ENCODE results near the gene RCOR1. TPM values are rescaled to one million over a fixed set of nuclear protein-coding genes. Genes with fewer than 3 reads are reported as not detected.
"Not testable (repeated sequence)": the region's sequence is repeated elsewhere in the genome, so short reads cannot be mapped to it uniquely, and the experiment has no call there.

Gene RCOR1
- total and polyA plus RNA-seq, 2 of the 4 experiments (the other 2 are of a cell fraction), result 9.0 to 11.2 TPM

DNA sequence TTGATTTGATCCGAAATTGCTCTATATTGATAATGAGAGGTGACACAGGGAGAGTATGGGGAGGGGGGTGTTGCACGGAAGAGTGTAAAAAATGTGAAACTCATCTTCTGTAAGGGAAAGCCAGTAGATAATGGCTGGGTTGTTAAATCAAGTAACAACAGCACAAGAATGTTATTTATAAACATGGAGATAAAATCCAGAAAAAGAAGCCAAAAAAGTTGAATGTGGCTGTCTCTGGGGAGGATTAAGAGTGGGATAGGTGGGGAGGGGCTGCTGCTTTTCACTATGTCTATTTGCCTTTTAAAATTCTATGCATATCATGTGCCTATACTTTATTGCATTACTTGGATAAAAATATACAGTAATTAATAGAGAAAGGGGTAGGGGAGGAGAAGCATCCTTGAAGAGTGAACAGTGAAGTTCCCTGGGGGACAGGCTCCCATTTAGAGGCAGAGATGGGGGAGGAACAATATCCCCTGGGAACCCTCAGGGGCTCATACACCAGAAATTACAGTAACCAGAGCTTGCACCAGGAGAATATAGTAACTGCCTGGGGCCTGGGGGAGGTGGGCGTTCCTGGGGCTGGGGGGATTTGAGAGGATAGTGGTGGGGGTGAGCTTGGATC, 43.7 kb upstream of the RCOR1 start:
- Histone ChIP-seq H2AFZ (replicated peaks; ENCODE audit: low read length, poor library complexity) (no peak overlapping the region), H3K9ac (ENCODE audit: low read depth, low read length) (no peak overlapping the region), H3K36me3 (ENCODE audit: control insufficient read depth, insufficient read depth, low read length) (no peaks in the 10 kb centered on the region), H2AK9ac (replicated peaks; ENCODE audit: low read depth, low read length, poor library complexity) (no peak overlapping the region), H2AK5ac (ENCODE audit: low read depth, low read length) (no peak overlapping the region), H4K8ac (ENCODE audit: low read depth in 2 of 2, low read length in 2 of 2) (no peak overlapping the region), H2BK15ac (ENCODE audit: low read depth, low read length) (no peak overlapping the region), H3K23ac (ENCODE audit: low read depth, low read length) (no peak overlapping the region), H2BK5ac (ENCODE audit: low read depth, low read length, poor library complexity, severe bottlenecking) (no peak overlapping the region), H3K56ac (ENCODE audit: extremely low read depth, insufficient read depth, low read length) (no peak overlapping the region), H3K79me1 (ENCODE audit: low read depth in 1 of 2, low read length in 2 of 2) (no peaks in the 10 kb centered on the region), H3K4me3 (ENCODE audit: insufficient read depth, low read depth, low read length) (no peak overlapping the region), H3K27me3 (ENCODE audit: control insufficient read depth, insufficient read depth, low read length) (peaks cover 16% of the 10 kb centered on the region), H4K5ac (ENCODE audit: low read depth, low read length) (no peak overlapping the region), H2BK120ac (ENCODE audit: low read depth, low read length) (no peak overlapping the region), H3K4me1 (ENCODE audit: control insufficient read depth, insufficient read depth, low read length) (peaks cover 6% of the 10 kb centered on the region; the same call in 1 of the 2 replicates), H3K4me2 (ENCODE audit: low read depth, low read length) (no peak overlapping the region), H3K27ac (ENCODE audit: insufficient read depth, low read length) (no peak overlapping the region), H4K20me1 (ENCODE audit: insufficient read depth, low read length) (no peaks in the 10 kb centered on the region), H3K4ac (ENCODE audit: low read depth, low read length) (no peak overlapping the region), H3K18ac (ENCODE audit: low read depth, low read length) (no peak overlapping the region), H3K9me3 (ENCODE audit: control insufficient read depth, insufficient read depth, low read length) (0 out of 2 replicates have a peak, but pooled peaks cover 2% of the 10 kb centered on the region), H3K14ac (replicated peaks; ENCODE audit: low read depth, low read length) (no peak overlapping the region), H3K9me1 (ENCODE audit: insufficient read depth, low read length) (no peaks in the 10 kb centered on the region), H2BK20ac (ENCODE audit: low read depth, low read length) (no peak overlapping the region), H4K91ac (ENCODE audit: insufficient read depth, low read depth, low read length) (no peak overlapping the region)
- ChIA-PET POLR2A (ENCODE audit: unreplicated experiment) (interaction anchor here (0.6 kb wide), 1 partner anchor 832 kb away, joined by 14 read pairs; no protein-coding TSS in a partner anchor), CTCF (interaction anchor here (1.1 kb wide), 1 partner anchor 24 kb away, joined by 3 read pairs; no protein-coding TSS in a partner anchor)
- in situ Hi-C loops (cut with MboI; ENCODE audit: low sequenced_read_pairs), result no loop called here
- peak; percentile 25; the same call in 1 of the 2 replicates for ATAC-seq (ENCODE audit: low read depth)
- WGBS, 2 experiments (ENCODE audit: extremely low coverage in 2 of 2, insufficient read length in 1 of 2), result no CpG with 5 or more reads among the region's 3 CpGs
- intact Hi-C loops (cut with micrococcal nuclease), result no loop called here
- TF ChIP-seq BHLHE40 (IDR thresholded peaks at IDR 0.05; ENCODE audit: low read depth, low read length), result no peak
- no peak for TF ChIP-seq RAD21 (IDR thresholded peaks at IDR 0.05; ENCODE audit: low read length)
- TF ChIP-seq RFX5 (IDR thresholded peaks at IDR 0.05; ENCODE audit: low read depth, low read length), result no peak
- no TSS peak for BruUV-seq (replicated peaks)
- DNase-seq, result no peak
- dilution Hi-C loops (cut with HindIII; ENCODE audit: low sequenced_read_pairs, unreplicated experiment), result no loop called here

DNA sequence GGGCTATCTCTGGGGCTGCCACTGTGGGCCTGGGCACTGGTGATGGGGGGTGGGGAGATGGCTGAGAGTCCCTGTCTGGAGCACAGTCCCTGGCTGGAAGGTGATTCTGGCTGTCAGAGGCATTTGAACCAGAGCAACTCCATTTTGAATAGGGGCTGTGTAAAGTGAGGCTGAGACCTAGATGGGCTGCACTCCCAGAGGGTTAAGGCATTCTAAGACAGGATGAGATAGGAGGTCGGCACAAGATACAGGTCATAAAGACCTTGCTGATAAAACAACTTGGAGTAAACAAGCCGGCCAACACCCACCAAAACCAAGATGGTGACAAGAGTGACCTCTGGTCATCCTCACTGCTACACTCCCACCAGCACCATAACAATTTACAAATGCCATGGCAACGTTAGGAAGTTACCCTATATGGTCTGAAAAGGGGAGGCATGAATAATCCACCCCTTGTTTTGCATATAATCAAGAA, 41.5 kb upstream of the RCOR1 start:
- H2BK5ac ChIP-seq (ENCODE audit: low read depth, low read length, poor library complexity, severe bottlenecking); intact Hi-C loops (cut with micrococcal nuclease); H3K27ac ChIP-seq (ENCODE audit: insufficient read depth, low read length); H3K18ac ChIP-seq (ENCODE audit: low read depth, low read length); H2BK20ac ChIP-seq (ENCODE audit: low read depth, low read length); H4K20me1 ChIP-seq (ENCODE audit: insufficient read depth, low read length); BruUV-seq (replicated peaks); H3K9ac ChIP-seq (ENCODE audit: low read depth, low read length); H3K14ac ChIP-seq (replicated peaks; ENCODE audit: low read depth, low read length); H2AFZ ChIP-seq (replicated peaks; ENCODE audit: low read length, poor library complexity); H3K4me3 ChIP-seq (ENCODE audit: insufficient read depth, low read depth, low read length); H3K9me3 ChIP-seq (ENCODE audit: control insufficient read depth, insufficient read depth, low read length); DNase-seq; H3K4ac ChIP-seq (ENCODE audit: low read depth, low read length); H2AK5ac ChIP-seq (ENCODE audit: low read depth, low read length); in situ Hi-C loops (cut with MboI; ENCODE audit: low sequenced_read_pairs); H4K8ac ChIP-seq (ENCODE audit: low read depth in 2 of 2, low read length in 2 of 2); CTCF ChIA-PET; POLR2A ChIA-PET (ENCODE audit: unreplicated experiment); H3K4me1 ChIP-seq (ENCODE audit: control insufficient read depth, insufficient read depth, low read length); H2BK15ac ChIP-seq (ENCODE audit: low read depth, low read length); H3K27me3 ChIP-seq (ENCODE audit: control insufficient read depth, insufficient read depth, low read length); H2AK9ac ChIP-seq (replicated peaks; ENCODE audit: low read depth, low read length, poor library complexity); H3K79me1 ChIP-seq (ENCODE audit: low read depth in 1 of 2, low read length in 2 of 2); H4K91ac ChIP-seq (ENCODE audit: insufficient read depth, low read depth, low read length); ATAC-seq (ENCODE audit: low read depth); H4K5ac ChIP-seq (ENCODE audit: low read depth, low read length); H3K4me2 ChIP-seq (ENCODE audit: low read depth, low read length); H3K56ac ChIP-seq (ENCODE audit: extremely low read depth, insufficient read depth, low read length); H2BK120ac ChIP-seq (ENCODE audit: low read depth, low read length); H3K9me1 ChIP-seq (ENCODE audit: insufficient read depth, low read length); H3K36me3 ChIP-seq (ENCODE audit: control insufficient read depth, insufficient read depth, low read length); dilution Hi-C loops (cut with HindIII; ENCODE audit: low sequenced_read_pairs, unreplicated experiment); H3K23ac ChIP-seq (ENCODE audit: low read depth, low read length): not testable (repeated sequence)
- WGBS, 2 experiments (ENCODE audit: extremely low coverage in 2 of 2, insufficient read length in 1 of 2), result no CpG with 5 or more reads among the region's 3 CpGs
